CD4-positive, CD25-positive, alpha-beta regulatory T cell (primary cell): Measurements from ENCODE around the gene NSRP1. TPM values are rescaled to one million over a fixed set of nuclear protein-coding genes. Genes with fewer than 3 reads are reported as not detected.

ENCODE experiments used
- ATAC-seq, 2 donors: fragments of 150-1000 bp; cut with Tn5 transposase; one replicate each; pipeline ENCODE4 v1.10.0; 2021; ENCODE audit warnings: low read depth in 2 of 2, moderate number of reproducible peaks in 2 of 2, moderate library complexity in 1 of 2
- DNase-seq, 3 donors: peaks; one replicate each; pipeline versions ENCODE4 v3.0.0 to v3.0.0-alpha.2; 2012 to 2022; ENCODE audit warnings: mixed read lengths in 1 of 3
- H3K27ac ChIP-seq: one replicate; pipeline ENCODE4 v1.7.0; 2013; ENCODE audit warnings: mild to moderate bottlenecking, low read length; ENCODE audit not compliant: insufficient read depth, poor library complexity, severe bottlenecking
- H3K27me3 ChIP-seq: one replicate; pipeline ENCODE4 v1.7.0; 2013; ENCODE audit warnings: low read length; ENCODE audit not compliant: control insufficient read depth, insufficient read depth
- H3K36me3 ChIP-seq: one replicate; pipeline ENCODE4 v1.7.0; 2013; ENCODE audit warnings: mild to moderate bottlenecking, low read length, moderate library complexity; ENCODE audit not compliant: control insufficient read depth, insufficient read depth
- H3K4me1 ChIP-seq: 2 replicates; pipeline ENCODE4 v1.7.0; 2013; ENCODE audit warnings: mild to moderate bottlenecking, low read length; ENCODE audit not compliant: insufficient read depth, control insufficient read depth, poor library complexity, severe bottlenecking
- H3K4me3 ChIP-seq: one replicate; pipeline ENCODE4 v1.7.0; 2013; ENCODE audit warnings: low read depth, mild to moderate bottlenecking, low read length, moderate library complexity
- H3K9me3 ChIP-seq, 2 experiments: 1 replicate in 1 of 2; 2 replicates in 1 of 2; pipeline ENCODE4 v1.7.0; 2013; ENCODE audit warnings: low read length in 2 of 2, mild to moderate bottlenecking in 1 of 2, moderate library complexity in 1 of 2; ENCODE audit not compliant: control insufficient read depth in 2 of 2
- H3K27ac Mint-ChIP-seq, 3 donors: one replicate each; pipeline ENCODE4 v1.8.0; 2020 to 2022; ENCODE audit warnings: mild to moderate bottlenecking in 3 of 3, mixed read lengths in 3 of 3, moderate library complexity in 2 of 3
- H3K27me3 Mint-ChIP-seq: one replicate; pipeline ENCODE4 v1.8.0; 2022; ENCODE audit warnings: mild to moderate bottlenecking, mixed read lengths
- H3K36me3 Mint-ChIP-seq: one replicate; pipeline ENCODE4 v1.8.0; 2020; ENCODE audit warnings: mixed read lengths
- H3K4me1 Mint-ChIP-seq, 4 donors: one replicate each; pipeline ENCODE4 v1.8.0; 2020 to 2022; ENCODE audit warnings: mixed read lengths in 4 of 4, mild to moderate bottlenecking in 1 of 4
- H3K4me3 Mint-ChIP-seq, 4 donors: one replicate each; pipeline ENCODE4 v1.8.0; 2020 to 2022; ENCODE audit warnings: mild to moderate bottlenecking in 4 of 4, mixed read lengths in 4 of 4, moderate library complexity in 3 of 4
- H3K9me3 Mint-ChIP-seq, 7 donors: one replicate each; pipeline ENCODE4 v1.8.0; 2020 to 2022; ENCODE audit warnings: mixed read lengths in 7 of 7, mild to moderate bottlenecking in 3 of 7, moderate library complexity in 2 of 7
- polyA plus RNA-seq, 4 donors: library from polyadenylated mRNA; unstranded; fragments of 300-500 nt; fragmentation: Illumina TruSeq; gene quantifications; one replicate each; pipeline ENCODE4 v1.2.3, GENCODE V29; 2021
- total RNA-seq: library from RNA; stranded (reverse); gene quantifications from one replicate; pipeline ENCODE4 v1.2.3, GENCODE V29; 2022

NSRP1 gene
- total and polyA plus RNA-seq, 5 donors from 2014 or later: 16.3 to 31.8 (median 26.4) TPM

DNA sequence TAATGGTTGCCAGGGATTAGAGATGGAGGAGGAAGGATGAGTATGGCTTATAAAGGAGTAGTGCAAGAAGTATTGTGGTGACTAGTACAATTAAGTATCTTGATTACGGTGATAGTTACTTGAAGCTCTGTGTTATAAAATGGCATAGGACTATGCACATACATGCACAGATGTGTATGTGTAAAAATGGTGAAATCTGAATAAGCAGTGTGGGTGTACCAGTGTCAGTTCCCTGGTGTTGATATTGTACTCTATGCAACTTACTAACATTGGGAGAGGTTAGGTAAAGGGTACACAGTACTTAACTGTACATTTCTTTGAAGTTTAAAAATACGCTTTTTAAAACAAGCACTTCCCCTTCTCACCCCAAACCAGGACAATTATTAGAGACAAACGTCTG, 48.5 kb downstream of the NSRP1 start:
- H3K9me3 Mint-ChIP-seq: peaks cover 0 to 7% (median 3%) of the 10 kb centered on the region in 7 donors
- peak overlapping the region in 1 of 3 donors; percentile 39 for H3K27ac Mint-ChIP-seq
- DNase-seq (no peak), ATAC-seq (no peak)
- no peak overlapping the region for H3K4me3 Mint-ChIP-seq
- H3K27me3 Mint-ChIP-seq: no peaks in the 10 kb centered on the region
- H3K4me1 Mint-ChIP-seq: peaks cover 30 to 44% (median 37%) of the 10 kb centered on the region in 4 donors
- H3K36me3 Mint-ChIP-seq: peaks cover 29% of the 10 kb centered on the region
- peaks cover 16% of the 10 kb centered on the region for H3K36me3 ChIP-seq
- H3K9me3 ChIP-seq: peaks cover 0 to 3% of the 10 kb centered on the region in 2 experiments
- peaks cover 5% of the 10 kb centered on the region for H3K4me1 ChIP-seq
- H3K4me3 ChIP-seq: no peak overlapping the region
- no peaks in the 10 kb centered on the region for H3K27me3 ChIP-seq
- no peak overlapping the region for H3K27ac ChIP-seq

DNA sequence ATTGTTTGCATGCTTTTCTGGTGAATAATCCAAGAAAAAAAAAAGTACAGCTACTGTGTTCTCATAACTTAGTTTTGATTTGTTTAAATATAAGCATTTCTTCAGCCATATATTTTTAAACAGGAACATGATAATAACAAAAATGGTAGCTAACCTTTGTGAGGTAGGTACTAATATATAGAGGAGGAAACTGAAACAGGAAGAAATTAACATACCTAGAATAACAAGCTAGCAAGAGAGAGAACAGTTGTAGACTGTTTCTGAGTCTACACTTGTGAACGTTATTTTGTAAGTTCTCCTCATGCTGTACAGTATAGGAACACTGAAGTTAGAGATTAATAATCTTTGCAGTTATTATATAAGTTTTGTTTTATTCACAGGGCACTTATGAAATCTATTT, 49.3 kb downstream of the NSRP1 start:
- H3K27ac ChIP-seq: peak overlapping the region; percentile 30
- H3K4me3 Mint-ChIP-seq: peak overlapping the region in 2 of 4 donors; percentile 21 to 36

DNA sequence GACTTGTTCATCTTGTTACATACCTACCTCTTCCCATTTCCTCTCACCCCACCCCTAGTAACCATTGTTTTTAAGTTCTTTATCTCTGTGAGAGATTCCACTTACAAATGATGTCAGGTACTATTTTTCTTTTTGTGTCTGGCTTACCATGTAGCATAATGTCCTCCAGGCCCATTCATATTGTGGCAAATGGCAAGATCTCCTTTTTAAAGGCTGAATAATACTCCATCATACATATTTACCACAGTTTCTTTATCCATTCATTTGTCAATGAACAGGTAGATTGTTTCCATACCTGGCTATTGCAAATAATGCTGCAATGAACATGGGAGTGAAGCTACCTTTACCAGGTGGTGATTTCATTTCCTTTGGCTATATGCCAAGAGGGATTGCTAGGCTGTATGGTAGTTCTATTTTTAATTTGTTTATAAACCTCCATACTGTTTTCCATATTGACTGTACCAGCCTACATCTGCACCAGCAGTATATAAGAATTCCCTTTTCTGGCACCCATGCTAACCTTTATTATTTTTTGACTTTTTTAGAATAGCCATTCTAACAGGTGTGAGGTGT, 53.9 kb downstream of the NSRP1 start:
- Histone ChIP-seq H3K27me3 (no peaks in the 10 kb centered on the region), H3K27ac (no peak overlapping the region), H3K36me3 (peaks cover 20% of the 10 kb centered on the region), H3K4me3 (no peak overlapping the region), H3K4me1 (peaks cover 5% of the 10 kb centered on the region), H3K9me3 (no peaks in the 10 kb centered on the region)
- no peak overlapping the region for H3K4me3 Mint-ChIP-seq
- H3K27ac Mint-ChIP-seq: no peak overlapping the region
- peaks cover 0 to 5% (median 0%) of the 10 kb centered on the region in 7 donors for H3K9me3 Mint-ChIP-seq
- DNase-seq: no peak
- ATAC-seq: no peak
- H3K36me3 Mint-ChIP-seq: peaks cover 26% of the 10 kb centered on the region
- no peaks in the 10 kb centered on the region for H3K27me3 Mint-ChIP-seq
- peaks cover 35 to 49% (median 38%) of the 10 kb centered on the region in 4 donors for H3K4me1 Mint-ChIP-seq

More for the DNA sequence above, 49.3 kb downstream of the NSRP1 start:
- Histone ChIP-seq H3K27me3 (no peaks in the 10 kb centered on the region), H3K9me3 (no peaks in the 10 kb centered on the region), H3K36me3 (peaks cover 8% of the 10 kb centered on the region), H3K4me1 (peaks cover 5% of the 10 kb centered on the region), H3K4me3 (peak overlapping the region; percentile 56)
- peaks cover 22% of the 10 kb centered on the region for H3K36me3 Mint-ChIP-seq
- peak in 1 of 3 donors; percentile 26 for DNase-seq
- H3K9me3 Mint-ChIP-seq: peaks cover 0 to 5% (median 0%) of the 10 kb centered on the region in 7 donors
- peaks cover 28 to 46% (median 38%) of the 10 kb centered on the region in 4 donors for H3K4me1 Mint-ChIP-seq
- ATAC-seq: peak in 1 of 2 donors; percentile 44
- H3K27me3 Mint-ChIP-seq: no peaks in the 10 kb centered on the region
- H3K27ac Mint-ChIP-seq: peak overlapping the region in 1 of 3 donors; percentile 75

DNA sequence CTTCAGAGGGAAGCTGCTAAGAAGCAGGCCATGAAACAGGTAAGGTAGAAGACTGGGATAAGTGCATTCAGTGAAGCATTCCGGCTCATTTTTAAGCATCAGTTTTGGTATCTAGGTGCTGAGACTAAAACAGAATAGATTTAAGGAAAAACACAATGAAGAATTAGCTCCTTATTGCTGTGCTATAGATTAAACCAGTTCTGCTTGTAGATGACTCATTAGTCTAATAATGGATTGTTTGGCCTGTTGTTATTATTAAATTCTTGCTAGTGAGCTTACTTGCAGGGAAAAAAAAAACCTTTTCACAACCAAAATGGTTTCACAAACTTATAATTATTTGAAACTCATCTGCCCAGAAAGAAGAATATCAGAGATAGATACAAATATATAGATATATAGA, 55.9 kb downstream of the NSRP1 start:
- Histone ChIP-seq H3K27me3 (no peaks in the 10 kb centered on the region), H3K27ac (no peak overlapping the region), H3K36me3 (peaks cover 28% of the 10 kb centered on the region), H3K4me1 (no peaks in the 10 kb centered on the region), H3K9me3 (no peaks in the 10 kb centered on the region), H3K4me3 (no peak overlapping the region)
- ATAC-seq (no peak), DNase-seq (no peak)
- Mint-ChIP-seq H3K9me3 (peaks cover 0 to 2% (median 0%) of the 10 kb centered on the region in 7 donors), H3K27ac (no peak overlapping the region), H3K36me3 (peaks cover 32% of the 10 kb centered on the region), H3K4me3 (no peak overlapping the region), H3K27me3 (no peaks in the 10 kb centered on the region), H3K4me1 (peaks cover 22 to 38% (median 31%) of the 10 kb centered on the region in 4 donors)

DNA sequence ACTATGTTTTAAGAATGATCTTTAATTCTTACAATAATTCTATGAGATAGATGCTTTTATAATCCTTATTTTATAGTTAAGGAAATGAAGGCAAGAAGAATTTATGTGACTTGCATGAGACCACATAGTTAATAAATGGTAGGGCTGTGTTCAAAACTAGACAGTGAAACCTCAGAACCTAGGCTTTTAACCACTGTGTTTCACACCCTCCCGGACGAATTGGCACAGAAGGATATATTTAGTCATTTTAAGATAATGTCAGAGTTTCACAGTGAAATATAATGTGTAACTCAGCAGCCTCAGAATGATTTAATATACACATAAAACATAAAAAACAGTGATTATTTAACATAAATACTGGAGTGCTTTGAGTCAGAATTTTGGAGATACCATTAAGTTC, 57.0 kb downstream of the NSRP1 start:
- no peak overlapping the region for H3K27ac ChIP-seq
- Mint-ChIP-seq H3K9me3 (peaks cover 0 to 2% (median 0%) of the 10 kb centered on the region in 7 donors), H3K36me3 (peaks cover 39% of the 10 kb centered on the region), H3K4me3 (no peak overlapping the region), H3K27me3 (no peaks in the 10 kb centered on the region), H3K27ac (no peak overlapping the region), H3K4me1 (peaks cover 22 to 38% (median 31%) of the 10 kb centered on the region in 4 donors)
- ATAC-seq (no peak), DNase-seq (peak in 1 of 3 donors; percentile 45)
- H3K4me1 ChIP-seq: no peaks in the 10 kb centered on the region
- H3K4me3 ChIP-seq: no peak overlapping the region
- H3K9me3 ChIP-seq: no peaks in the 10 kb centered on the region
- peaks cover 36% of the 10 kb centered on the region for H3K36me3 ChIP-seq
- H3K27me3 ChIP-seq: no peaks in the 10 kb centered on the region

DNA sequence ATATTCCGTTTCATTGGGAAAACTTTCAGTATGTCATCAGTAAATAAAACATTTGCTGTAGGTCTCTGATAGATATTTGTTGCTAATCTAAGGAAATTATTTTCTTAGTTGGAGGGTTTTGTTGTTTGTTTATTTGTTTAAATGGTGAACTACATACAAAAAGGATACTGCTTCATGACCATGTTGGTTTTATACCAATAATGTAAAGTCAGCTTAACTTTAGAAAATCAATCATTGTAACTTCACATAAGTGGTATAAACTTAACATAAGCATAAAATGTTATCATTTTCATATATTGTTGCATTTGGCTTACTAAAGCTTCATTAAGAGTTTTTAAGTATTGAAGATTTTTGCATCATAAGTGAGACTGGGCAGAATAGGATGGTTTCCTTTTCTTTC, 57.9 kb downstream of the NSRP1 start:
- Mint-ChIP-seq H3K9me3 (peaks cover 0 to 2% (median 0%) of the 10 kb centered on the region in 7 donors), H3K4me1 (peaks cover 17 to 37% (median 28%) of the 10 kb centered on the region in 4 donors), H3K4me3 (no peak overlapping the region), H3K27me3 (no peaks in the 10 kb centered on the region), H3K27ac (no peak overlapping the region), H3K36me3 (peaks cover 42% of the 10 kb centered on the region)
- Histone ChIP-seq H3K9me3 (no peaks in the 10 kb centered on the region), H3K27me3 (no peaks in the 10 kb centered on the region), H3K4me1 (no peaks in the 10 kb centered on the region), H3K27ac (no peak overlapping the region), H3K36me3 (peaks cover 42% of the 10 kb centered on the region), H3K4me3 (no peak overlapping the region)
- DNase-seq: no peak
- no peak for ATAC-seq

DNA sequence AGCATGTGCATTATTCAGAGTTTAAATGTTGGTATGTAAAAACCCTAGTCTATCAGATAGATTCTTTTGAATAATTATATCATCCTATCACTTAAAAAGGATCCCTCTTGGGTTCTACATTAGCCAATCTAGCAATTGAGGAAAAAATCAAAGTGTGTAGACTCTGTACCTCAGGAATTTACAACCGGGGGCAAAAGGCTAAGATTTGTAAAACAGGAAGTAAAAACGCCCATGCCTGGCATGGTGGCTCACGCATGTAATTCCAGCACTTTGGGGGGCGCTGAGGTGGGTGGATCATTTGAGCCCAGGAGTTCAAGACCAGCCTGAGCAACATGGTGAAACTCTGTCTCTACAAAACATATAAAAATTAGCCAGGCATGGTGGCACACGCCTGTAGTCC, 60.2 kb downstream of the NSRP1 start:
- ATAC-seq (no peak), DNase-seq (no peak)
- H3K27me3 Mint-ChIP-seq: no peaks in the 10 kb centered on the region
- H3K36me3 ChIP-seq: peaks cover 63% of the 10 kb centered on the region
- peaks cover 8 to 26% (median 17%) of the 10 kb centered on the region in 4 donors for H3K4me1 Mint-ChIP-seq
- no peak overlapping the region for H3K4me3 ChIP-seq
- H3K4me1 ChIP-seq: no peaks in the 10 kb centered on the region
- H3K36me3 Mint-ChIP-seq: peaks cover 49% of the 10 kb centered on the region
- H3K27ac Mint-ChIP-seq: peak overlapping the region in 1 of 3 donors; percentile 44
- H3K4me3 Mint-ChIP-seq: no peak overlapping the region
- no peaks in the 10 kb centered on the region for H3K9me3 ChIP-seq
- H3K27ac ChIP-seq: no peak overlapping the region
- H3K9me3 Mint-ChIP-seq: no peaks in the 10 kb centered on the region
- H3K27me3 ChIP-seq: no peaks in the 10 kb centered on the region

DNA sequence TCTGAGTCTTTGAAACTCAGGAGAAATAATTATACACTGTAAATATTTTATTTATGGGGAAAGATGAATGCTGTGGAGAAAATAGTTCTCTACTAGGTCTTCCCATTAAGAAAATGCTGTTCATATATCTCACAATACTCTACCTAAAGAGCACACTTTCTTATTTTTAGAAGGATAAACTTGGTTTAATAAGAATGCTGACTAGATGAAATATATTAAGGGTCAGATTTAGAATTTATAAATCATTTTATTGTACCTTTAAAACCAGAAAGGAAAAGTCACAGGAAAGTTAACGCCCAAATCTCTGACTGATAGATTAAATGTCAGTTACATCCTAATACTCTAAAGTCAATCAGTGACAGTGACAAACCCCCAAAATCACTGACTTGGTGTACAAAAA, 70.1 kb downstream of the NSRP1 start:
- Histone ChIP-seq H3K9me3 (no peaks in the 10 kb centered on the region), H3K27me3 (no peaks in the 10 kb centered on the region), H3K27ac (no peak overlapping the region), H3K4me3 (no peak overlapping the region), H3K36me3 (peaks cover 27% of the 10 kb centered on the region), H3K4me1 (no peaks in the 10 kb centered on the region)
- Mint-ChIP-seq H3K36me3 (peaks cover 33% of the 10 kb centered on the region), H3K27ac (peak overlapping the region in 1 of 3 donors; percentile 6), H3K27me3 (no peaks in the 10 kb centered on the region), H3K4me3 (no peak overlapping the region), H3K4me1 (peaks cover 0 to 6% (median 2%) of the 10 kb centered on the region in 4 donors), H3K9me3 (no peaks in the 10 kb centered on the region)
- no peak for DNase-seq
- no peak for ATAC-seq
